ENCODE results near the gene SH3TC1. TPM values are rescaled to one million over a fixed set of nuclear protein-coding genes. Genes with fewer than 3 reads are reported as not detected.

SH3TC1 gene
- total and polyA plus RNA-seq, 2 of the 13 experiments (the other 11 are each of a cell fraction or from before 2014, with no cell fraction given), result 14.9 to 21.8 TPM

DNA sequence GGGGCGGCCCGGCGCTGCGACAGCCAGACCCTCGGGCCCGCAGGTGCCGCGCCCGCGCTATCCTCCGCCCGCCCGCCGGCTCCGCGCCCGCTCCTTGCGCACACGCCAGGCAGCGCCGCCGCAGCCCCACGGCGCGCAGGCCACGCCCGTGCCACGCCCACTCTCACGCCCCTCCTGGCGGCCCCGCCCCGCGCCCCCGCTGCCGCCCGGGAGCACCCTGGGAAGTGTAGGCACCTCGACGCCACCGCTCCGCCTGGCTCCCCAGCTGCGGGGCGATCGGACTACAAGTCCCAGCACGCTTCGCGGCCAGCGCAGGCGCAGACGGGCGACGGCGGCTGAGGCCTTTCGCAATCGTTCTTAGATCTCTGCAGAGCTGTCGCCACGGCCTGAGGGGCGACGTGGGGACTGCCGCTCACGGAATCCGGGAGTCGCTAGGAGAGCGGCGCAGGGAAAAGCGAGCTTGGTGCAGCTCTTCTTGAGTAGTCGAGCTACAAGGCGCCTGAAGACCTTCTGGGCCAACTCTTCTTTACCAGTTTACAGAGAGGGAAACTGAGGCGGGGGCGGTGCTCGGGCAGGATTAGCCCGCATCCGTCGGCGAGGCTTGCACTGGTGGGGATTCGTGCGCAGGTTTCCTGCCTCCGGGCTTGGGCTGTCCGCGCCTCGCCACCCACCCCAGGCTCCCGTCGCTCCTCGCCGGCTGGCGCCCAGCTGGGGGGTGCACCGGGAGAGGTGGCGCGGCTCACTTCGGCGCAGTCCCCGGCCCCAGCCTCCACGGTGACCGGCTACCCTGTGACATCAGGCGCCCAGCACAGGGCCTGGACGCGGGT lies 40.2 kb upstream of the SH3TC1 start, which contains the start of gene ABLIM2 (continued):
- peak; percentile 63 for TF ChIP-seq PHF5A (CRISPR knock-in tag; IDR thresholded peaks at IDR 0.05; ENCODE audit: low read depth, unreplicated experiment)
- TF ChIP-seq ZNF83 (CRISPR knock-in tag; IDR thresholded peaks at IDR 0.05; ENCODE audit: borderline replicate concordance), result no peak; the same call in 1 of the 2 replicates
- TF ChIP-seq DPF2 (CRISPR knock-in tag; IDR thresholded peaks at IDR 0.05; ENCODE audit: borderline replicate concordance, low read depth), result 0 out of 2 replicates have a peak, but pooled peaks have one; percentile 26
- no peak for TF ChIP-seq PAWR (CRISPR knock-in tag; IDR thresholded peaks at IDR 0.05; ENCODE audit: borderline replicate concordance)
- TF ChIP-seq TAF15 (IDR thresholded peaks at IDR 0.05; ENCODE audit: low read depth, low read length, poor library complexity, severe bottlenecking), result no peak
- no peak for TF ChIP-seq PRDM4 (CRISPR knock-in tag; IDR thresholded peaks at IDR 0.05; ENCODE audit: borderline replicate concordance)
- peak; percentile 50; the same call in 1 of the 2 replicates for TF ChIP-seq ZFP90 (CRISPR knock-in tag; IDR thresholded peaks at IDR 0.05; ENCODE audit: borderline replicate concordance)
- TF ChIP-seq NPAS2 (CRISPR knock-in tag; IDR thresholded peaks at IDR 0.05; ENCODE audit: borderline replicate concordance), result no peak
- no peak for TF ChIP-seq ZNF232 (CRISPR knock-in tag; IDR thresholded peaks at IDR 0.05; ENCODE audit: borderline replicate concordance)
- TF ChIP-seq, protein P1, sequence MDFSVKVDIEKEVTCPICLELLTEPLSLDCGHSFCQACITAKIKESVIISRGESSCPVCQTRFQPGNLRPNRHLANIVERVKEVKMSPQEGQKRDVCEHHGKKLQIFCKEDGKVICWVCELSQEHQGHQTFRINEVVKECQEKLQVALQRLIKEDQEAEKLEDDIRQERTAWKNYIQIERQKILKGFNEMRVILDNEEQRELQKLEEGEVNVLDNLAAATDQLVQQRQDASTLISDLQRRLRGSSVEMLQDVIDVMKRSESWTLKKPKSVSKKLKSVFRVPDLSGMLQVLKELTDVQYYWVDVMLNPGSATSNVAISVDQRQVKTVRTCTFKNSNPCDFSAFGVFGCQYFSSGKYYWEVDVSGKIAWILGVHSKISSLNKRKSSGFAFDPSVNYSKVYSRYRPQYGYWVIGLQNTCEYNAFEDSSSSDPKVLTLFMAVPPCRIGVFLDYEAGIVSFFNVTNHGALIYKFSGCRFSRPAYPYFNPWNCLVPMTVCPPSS (IDR thresholded peaks at IDR 0.05), result no peak
- TF ChIP-seq EED (CRISPR knock-in tag; IDR thresholded peaks at IDR 0.05), result no peak; the same call in 1 of the 2 replicates
- no peak for TF ChIP-seq ZNF567 (CRISPR knock-in tag; IDR thresholded peaks at IDR 0.05; ENCODE audit: borderline replicate concordance)
- no peak for TF ChIP-seq CHD4 (IDR thresholded peaks at IDR 0.05; ENCODE audit: borderline replicate concordance, low read length)
- TF ChIP-seq, protein P2, sequence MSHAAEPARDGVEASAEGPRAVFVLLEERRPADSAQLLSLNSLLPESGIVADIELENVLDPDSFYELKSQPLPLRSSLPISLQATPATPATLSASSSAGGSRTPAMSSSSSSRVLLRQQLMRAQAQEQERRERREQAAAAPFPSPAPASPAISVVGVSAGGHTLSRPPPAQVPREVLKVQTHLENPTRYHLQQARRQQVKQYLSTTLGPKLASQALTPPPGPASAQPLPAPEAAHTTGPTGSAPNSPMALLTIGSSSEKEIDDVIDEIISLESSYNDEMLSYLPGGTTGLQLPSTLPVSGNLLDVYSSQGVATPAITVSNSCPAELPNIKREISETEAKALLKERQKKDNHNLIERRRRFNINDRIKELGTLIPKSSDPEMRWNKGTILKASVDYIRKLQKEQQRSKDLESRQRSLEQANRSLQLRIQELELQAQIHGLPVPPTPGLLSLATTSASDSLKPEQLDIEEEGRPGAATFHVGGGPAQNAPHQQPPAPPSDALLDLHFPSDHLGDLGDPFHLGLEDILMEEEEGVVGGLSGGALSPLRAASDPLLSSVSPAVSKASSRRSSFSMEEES (CRISPR knock-in tag; IDR thresholded peaks at IDR 0.05), result no peak
- TF ChIP-seq ZNF841 (CRISPR knock-in tag; IDR thresholded peaks at IDR 0.05; ENCODE audit: borderline replicate concordance), result no peak
- TF ChIP-seq ELF1 (CRISPR knock-in tag; IDR thresholded peaks at IDR 0.05), result no peak; the same call in 1 of the 2 replicates
- no peak for TF ChIP-seq SNRNP70 (IDR thresholded peaks at IDR 0.05; ENCODE audit: low read depth, low read length)
- no peak for TF ChIP-seq HOXA7 (CRISPR knock-in tag; IDR thresholded peaks at IDR 0.05)
- TF ChIP-seq ZNF772 (CRISPR knock-in tag; IDR thresholded peaks at IDR 0.05), result peak; percentile 23; the same call in 1 of the 2 replicates
- peak; percentile 35; the same call in 1 of the 2 replicates for TF ChIP-seq ZNF747 (CRISPR knock-in tag; IDR thresholded peaks at IDR 0.05; ENCODE audit: borderline replicate concordance)
- TF ChIP-seq TERF1 (CRISPR knock-in tag; IDR thresholded peaks at IDR 0.05), result no peak
- TF ChIP-seq FOSL2 (CRISPR knock-in tag; IDR thresholded peaks at IDR 0.05), result peak; percentile 40; the same call in 1 of the 2 replicates
- no peak for TF ChIP-seq ZNF530 (CRISPR knock-in tag; IDR thresholded peaks at IDR 0.05; ENCODE audit: low read depth)

Data from HepG2 (cell line).